Keratinocyte (primary cell): Measurements from ENCODE around the gene KRT4. TPM values are rescaled to one million over a fixed set of nuclear protein-coding genes. Genes with fewer than 3 reads are reported as not detected.

ENCODE experiments used
- DNase-seq: peaks from one replicate; pipeline ENCODE4 v3.0.0-alpha.2; 2011; ENCODE audit warnings: low read depth, missing footprints, low spot score
- FAIRE-seq: peaks from 2 replicates; lab custom pipeline; 2011; peaks lifted over from hg19 to GRCh38; lab: Jason Lieb, UNC
- H2AFZ ChIP-seq: 2 replicates; pipeline ENCODE4 v1.6.0; 2012; ENCODE audit warnings: low read length, control low read depth, inconsistent platforms; ENCODE audit not compliant: control insufficient read depth
- H3K27ac ChIP-seq: 2 replicates; pipeline ENCODE4 v1.5.1; 2011; ENCODE audit warnings: low read length; ENCODE audit not compliant: control insufficient read depth, insufficient read depth
- H3K27me3 ChIP-seq: 3 replicates; pipeline ENCODE4 v1.6.0; 2011; ENCODE audit warnings: low read length; ENCODE audit not compliant: control insufficient read depth, insufficient read depth; ENCODE audit errors: extremely low read depth
- H3K36me3 ChIP-seq, 2 experiments: 2 replicates in 1 of 2; 3 replicates in 1 of 2; pipeline ENCODE4 v1.5.1; 2011; ENCODE audit warnings: low read length in 2 of 2, mild to moderate bottlenecking in 1 of 2; ENCODE audit not compliant: control insufficient read depth in 2 of 2, insufficient read depth in 2 of 2; ENCODE audit errors: extremely low read depth in 1 of 2
- H3K4me1 ChIP-seq: 3 replicates; pipeline ENCODE4 v1.5.1; 2011; ENCODE audit warnings: low read length; ENCODE audit not compliant: control insufficient read depth, insufficient read depth; ENCODE audit errors: extremely low read depth
- H3K4me2 ChIP-seq: 3 replicates; pipeline ENCODE4 v1.6.0; 2011; ENCODE audit warnings: low read depth, low read length; ENCODE audit not compliant: control insufficient read depth, insufficient read depth; ENCODE audit errors: extremely low read depth
- H3K4me3 ChIP-seq, 3 experiments: fragments of 200-600 bp in 1 of 3; sonication (generic) in 1 of 3; 2 replicates in 2 of 3; 3 replicates in 1 of 3; pipeline ENCODE4 v1.5.1; 2011 to 2016; ENCODE audit warnings: low read length in 3 of 3, mild to moderate bottlenecking in 3 of 3, control low read depth in 2 of 3, inconsistent platforms in 1 of 3, low read depth in 1 of 3, mixed read lengths in 1 of 3, mixed run types in 1 of 3, moderate library complexity in 1 of 3; ENCODE audit not compliant: control insufficient read depth in 2 of 3, insufficient read depth in 2 of 3; ENCODE audit errors: extremely low read depth in 1 of 3
- H3K79me2 ChIP-seq: 2 replicates; pipeline ENCODE4 v1.6.0; 2012; ENCODE audit warnings: low read length; ENCODE audit not compliant: control insufficient read depth, insufficient read depth
- H3K9ac ChIP-seq: 3 replicates; pipeline ENCODE4 v1.6.0; 2011; ENCODE audit warnings: low read length; ENCODE audit not compliant: control insufficient read depth, insufficient read depth; ENCODE audit errors: extremely low read depth
- H3K9me1 ChIP-seq: 3 replicates; pipeline ENCODE4 v1.6.0; 2011; ENCODE audit warnings: low read length; ENCODE audit not compliant: control insufficient read depth, insufficient read depth; ENCODE audit errors: extremely low read depth
- H3K9me3 ChIP-seq: 2 replicates; pipeline ENCODE4 v1.5.1; 2012; ENCODE audit warnings: low read depth, low read length; ENCODE audit not compliant: control insufficient read depth
- H4K20me1 ChIP-seq: 3 replicates; pipeline ENCODE4 v1.6.0; 2011; ENCODE audit warnings: low read length; ENCODE audit not compliant: control insufficient read depth, insufficient read depth; ENCODE audit errors: extremely low read depth
- EZH2 ChIP-seq: IDR thresholded peaks from one replicate; pipeline ENCODE4 v1.6.1; 2012; ENCODE audit warnings: inconsistent platforms, mild to moderate bottlenecking, low read length, moderate library complexity
- dilution Hi-C: fragments of 300-500 bp; cut with MboI; formaldehyde crosslinking; loops from one replicate; pipeline ENCODE4 v1.7.0; 2020; ENCODE audit warnings: low sequenced_read_pairs; ENCODE audit not compliant: extremely low pct_ligation_motif_present
- polyA plus RNA-seq, 5 experiments: library from polyadenylated mRNA; depleted of rRNA in 3 of 5; stranded (reverse) in 3 of 5; stranded (forward) in 1 of 5; unstranded in 1 of 5; fragments of >200 nt; gene quantifications; 1 replicate in 1 of 5; 2 replicates in 3 of 5; 3 replicates in 1 of 5; pipeline versions ENCODE4 v1.2.1 to v1.2.3, GENCODE V29; 2011 to 2012; ENCODE audit warnings: missing spikeins in 2 of 5, low read depth in 1 of 5, low replicate concordance in 1 of 5
- TF ChIP-seq, protein P1 (sequence below), 3 experiments: IDR thresholded peaks in 1 of 3; conservative IDR thresholded peaks in 1 of 3; optimal IDR thresholded peaks in 1 of 3; 2 replicates in 2 of 3; 3 replicates in 1 of 3; pipeline versions ENCODE3 to v1.5.1; 2011; ENCODE audit warnings: low read length in 3 of 3, mild to moderate bottlenecking in 3 of 3, moderate library complexity in 2 of 3, control low read depth in 1 of 3, inconsistent platforms in 1 of 3; ENCODE audit not compliant: insufficient read depth in 2 of 3; ENCODE audit errors: extremely low read depth in 1 of 3

Gene KRT4
- polyA plus RNA-seq, 1 donor (not counting 4 experiments of a cell fraction or from before 2014, with no cell fraction given) = 2.0 TPM

- H3K4me3 ChIP-seq = no peak overlapping the region
- H3K79me2 ChIP-seq = no peaks in the 10 kb centered on the region
- dilution Hi-C loops = no loop called here
- no peak overlapping the region for H2AFZ ChIP-seq
- no peak for DNase-seq
- TF ChIP-seq EZH2 = no peak
- TF ChIP-seq, protein P1, sequence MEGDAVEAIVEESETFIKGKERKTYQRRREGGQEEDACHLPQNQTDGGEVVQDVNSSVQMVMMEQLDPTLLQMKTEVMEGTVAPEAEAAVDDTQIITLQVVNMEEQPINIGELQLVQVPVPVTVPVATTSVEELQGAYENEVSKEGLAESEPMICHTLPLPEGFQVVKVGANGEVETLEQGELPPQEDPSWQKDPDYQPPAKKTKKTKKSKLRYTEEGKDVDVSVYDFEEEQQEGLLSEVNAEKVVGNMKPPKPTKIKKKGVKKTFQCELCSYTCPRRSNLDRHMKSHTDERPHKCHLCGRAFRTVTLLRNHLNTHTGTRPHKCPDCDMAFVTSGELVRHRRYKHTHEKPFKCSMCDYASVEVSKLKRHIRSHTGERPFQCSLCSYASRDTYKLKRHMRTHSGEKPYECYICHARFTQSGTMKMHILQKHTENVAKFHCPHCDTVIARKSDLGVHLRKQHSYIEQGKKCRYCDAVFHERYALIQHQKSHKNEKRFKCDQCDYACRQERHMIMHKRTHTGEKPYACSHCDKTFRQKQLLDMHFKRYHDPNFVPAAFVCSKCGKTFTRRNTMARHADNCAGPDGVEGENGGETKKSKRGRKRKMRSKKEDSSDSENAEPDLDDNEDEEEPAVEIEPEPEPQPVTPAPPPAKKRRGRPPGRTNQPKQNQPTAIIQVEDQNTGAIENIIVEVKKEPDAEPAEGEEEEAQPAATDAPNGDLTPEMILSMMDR (optimal IDR thresholded peaks at IDR 0.05 in 1 of 3, IDR thresholded peaks at IDR 0.05 in 1 of 3, conservative IDR thresholded peaks at IDR 0.05 in 1 of 3; ENCODE audit: extremely low read depth in 1 of 3, insufficient read depth in 2 of 3, low read length in 3 of 3) = no peak
- H3K4me1 ChIP-seq = no peaks in the 10 kb centered on the region
- no peaks in the 10 kb centered on the region for H3K36me3 ChIP-seq
- H3K9me1 ChIP-seq = no peaks in the 10 kb centered on the region
- H3K27me3 ChIP-seq = peaks cover 24% of the 10 kb centered on the region
- H3K9me3 ChIP-seq = no peaks in the 10 kb centered on the region
- FAIRE-seq = no peak
- H4K20me1 ChIP-seq = peaks cover 4% of the 10 kb centered on the region
- H3K27ac ChIP-seq = no peak overlapping the region
- no peak overlapping the region for H3K9ac ChIP-seq
- H3K4me2 ChIP-seq = no peak overlapping the region
These were observed 9.0 kb upstream of the KRT4 start for GRCh38 chr12:52822771-52823510.

GRCh38 chr12:52821826-52822660, 8.1 kb upstream of the KRT4 start:
- Histone ChIP-seq H4K20me1 (peaks cover 4% of the 10 kb centered on the region), H3K4me2 (no peak overlapping the region), H3K27ac (no peak overlapping the region)

More at GRCh38 chr12:52821826-52822660, 8.1 kb upstream of the KRT4 start:
- peak; percentile 32 for FAIRE-seq
- Histone ChIP-seq H3K27me3 (peaks cover 25% of the 10 kb centered on the region), H3K9me1 (no peaks in the 10 kb centered on the region), H3K79me2 (no peaks in the 10 kb centered on the region), H3K4me1 (no peaks in the 10 kb centered on the region), H2AFZ (no peak overlapping the region), H3K9ac (no peak overlapping the region), H3K4me3 (no peak overlapping the region), H3K9me3 (no peaks in the 10 kb centered on the region), H3K36me3 (no peaks in the 10 kb centered on the region)
- TF ChIP-seq EZH2 = no peak
- TF ChIP-seq, protein P1 (optimal IDR thresholded peaks at IDR 0.05 in 1 of 3, IDR thresholded peaks at IDR 0.05 in 1 of 3, conservative IDR thresholded peaks at IDR 0.05 in 1 of 3; ENCODE audit: extremely low read depth in 1 of 3, insufficient read depth in 2 of 3, low read length in 3 of 3) = no peak
- DNase-seq = no peak
- dilution Hi-C loops = no loop called here
